OCI-LY1 (cell line): ENCODE measurements around the gene SLC35F3.

ENCODE experiments used
- EZH2 ChIP-seq: fragments of 200-600 bp; sonication (generic), shearing (Covaris generic); IDR thresholded peaks from 2 replicates; pipeline ENCODE4 v1.8.0; 2017; ENCODE audit warnings: borderline replicate concordance, mixed run types, mild to moderate bottlenecking, antibody characterized with exemption, low read length, moderate library complexity, mixed read lengths
- TF ChIP-seq, protein P1 (sequence below): fragments of 200-600 bp; sonication (generic), shearing (Covaris generic); IDR thresholded peaks from 2 replicates; pipeline ENCODE4 v1.5.1; 2017; ENCODE audit warnings: mild to moderate bottlenecking, antibody characterized with exemption, low read length, moderate library complexity, mixed read lengths

DNA sequence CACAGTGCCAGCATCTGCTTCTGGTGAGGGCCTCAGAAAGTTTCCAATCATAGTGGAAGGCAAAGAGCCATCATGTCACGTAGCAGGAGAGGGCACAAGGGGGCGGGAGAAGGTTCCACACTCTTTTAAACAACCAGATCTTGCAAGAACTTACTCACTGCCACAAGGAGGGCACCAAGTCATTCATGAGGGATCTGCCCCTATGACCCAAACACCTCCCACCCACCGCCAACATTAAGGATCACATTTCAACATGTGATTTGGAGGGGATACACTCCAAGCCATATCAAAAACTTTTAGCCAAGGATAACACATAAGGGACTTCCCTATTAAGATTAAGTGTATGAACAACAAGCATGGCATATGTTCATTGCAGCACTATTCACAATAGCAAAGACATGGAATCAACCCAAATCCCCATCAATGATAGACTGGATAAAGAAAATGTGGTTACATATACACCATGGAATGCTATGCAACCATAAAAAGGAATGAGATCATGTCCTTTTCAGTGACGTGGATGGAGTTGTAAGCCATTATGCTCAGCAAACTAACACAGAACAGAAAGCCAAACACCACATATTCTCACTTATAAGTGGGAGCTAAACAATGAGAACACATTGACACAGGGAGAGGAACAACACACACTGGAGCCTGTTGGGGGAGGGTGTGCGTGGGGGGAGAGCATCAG lies 19.9 kb upstream of the SLC35F3 start:
- TF ChIP-seq, protein P1, sequence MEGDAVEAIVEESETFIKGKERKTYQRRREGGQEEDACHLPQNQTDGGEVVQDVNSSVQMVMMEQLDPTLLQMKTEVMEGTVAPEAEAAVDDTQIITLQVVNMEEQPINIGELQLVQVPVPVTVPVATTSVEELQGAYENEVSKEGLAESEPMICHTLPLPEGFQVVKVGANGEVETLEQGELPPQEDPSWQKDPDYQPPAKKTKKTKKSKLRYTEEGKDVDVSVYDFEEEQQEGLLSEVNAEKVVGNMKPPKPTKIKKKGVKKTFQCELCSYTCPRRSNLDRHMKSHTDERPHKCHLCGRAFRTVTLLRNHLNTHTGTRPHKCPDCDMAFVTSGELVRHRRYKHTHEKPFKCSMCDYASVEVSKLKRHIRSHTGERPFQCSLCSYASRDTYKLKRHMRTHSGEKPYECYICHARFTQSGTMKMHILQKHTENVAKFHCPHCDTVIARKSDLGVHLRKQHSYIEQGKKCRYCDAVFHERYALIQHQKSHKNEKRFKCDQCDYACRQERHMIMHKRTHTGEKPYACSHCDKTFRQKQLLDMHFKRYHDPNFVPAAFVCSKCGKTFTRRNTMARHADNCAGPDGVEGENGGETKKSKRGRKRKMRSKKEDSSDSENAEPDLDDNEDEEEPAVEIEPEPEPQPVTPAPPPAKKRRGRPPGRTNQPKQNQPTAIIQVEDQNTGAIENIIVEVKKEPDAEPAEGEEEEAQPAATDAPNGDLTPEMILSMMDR: no peak
- no peak for TF ChIP-seq EZH2
